Measurements from ENCODE around the gene GPR119.

DNA sequence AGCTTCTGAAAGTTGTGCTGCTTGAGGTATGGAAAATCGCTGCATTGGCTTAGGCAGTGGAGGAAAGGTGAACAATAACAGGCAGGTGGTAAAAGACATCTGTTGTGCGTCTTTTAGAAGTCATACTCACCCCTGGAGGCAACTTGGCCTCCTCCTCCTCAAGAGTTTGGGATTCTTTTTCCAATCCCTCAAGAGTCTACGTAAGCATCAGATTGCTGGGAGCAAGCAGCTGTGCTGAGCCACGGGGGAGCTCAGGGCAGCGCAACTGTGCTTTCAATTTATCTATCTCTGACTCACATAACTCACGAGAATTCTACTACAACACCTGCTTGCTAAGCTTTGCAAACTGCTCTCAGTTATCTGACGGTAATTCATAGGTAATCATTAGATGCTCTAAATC, 9.9 kb upstream of the GPR119 start:
- TF ChIP-seq, protein P1, sequence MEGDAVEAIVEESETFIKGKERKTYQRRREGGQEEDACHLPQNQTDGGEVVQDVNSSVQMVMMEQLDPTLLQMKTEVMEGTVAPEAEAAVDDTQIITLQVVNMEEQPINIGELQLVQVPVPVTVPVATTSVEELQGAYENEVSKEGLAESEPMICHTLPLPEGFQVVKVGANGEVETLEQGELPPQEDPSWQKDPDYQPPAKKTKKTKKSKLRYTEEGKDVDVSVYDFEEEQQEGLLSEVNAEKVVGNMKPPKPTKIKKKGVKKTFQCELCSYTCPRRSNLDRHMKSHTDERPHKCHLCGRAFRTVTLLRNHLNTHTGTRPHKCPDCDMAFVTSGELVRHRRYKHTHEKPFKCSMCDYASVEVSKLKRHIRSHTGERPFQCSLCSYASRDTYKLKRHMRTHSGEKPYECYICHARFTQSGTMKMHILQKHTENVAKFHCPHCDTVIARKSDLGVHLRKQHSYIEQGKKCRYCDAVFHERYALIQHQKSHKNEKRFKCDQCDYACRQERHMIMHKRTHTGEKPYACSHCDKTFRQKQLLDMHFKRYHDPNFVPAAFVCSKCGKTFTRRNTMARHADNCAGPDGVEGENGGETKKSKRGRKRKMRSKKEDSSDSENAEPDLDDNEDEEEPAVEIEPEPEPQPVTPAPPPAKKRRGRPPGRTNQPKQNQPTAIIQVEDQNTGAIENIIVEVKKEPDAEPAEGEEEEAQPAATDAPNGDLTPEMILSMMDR (IDR thresholded peaks at IDR 0.05), result no peak
- no peak for TF ChIP-seq MAX (CRISPR knock-in tag; IDR thresholded peaks at IDR 0.05)
- no peak for TF ChIP-seq ZNF423 (CRISPR knock-in tag; IDR thresholded peaks at IDR 0.05)
- no peak for TF ChIP-seq RORB (CRISPR knock-in tag; IDR thresholded peaks at IDR 0.05)
- TF ChIP-seq ETV6 (CRISPR knock-in tag; IDR thresholded peaks at IDR 0.05), result no peak
- TF ChIP-seq, protein P2, sequence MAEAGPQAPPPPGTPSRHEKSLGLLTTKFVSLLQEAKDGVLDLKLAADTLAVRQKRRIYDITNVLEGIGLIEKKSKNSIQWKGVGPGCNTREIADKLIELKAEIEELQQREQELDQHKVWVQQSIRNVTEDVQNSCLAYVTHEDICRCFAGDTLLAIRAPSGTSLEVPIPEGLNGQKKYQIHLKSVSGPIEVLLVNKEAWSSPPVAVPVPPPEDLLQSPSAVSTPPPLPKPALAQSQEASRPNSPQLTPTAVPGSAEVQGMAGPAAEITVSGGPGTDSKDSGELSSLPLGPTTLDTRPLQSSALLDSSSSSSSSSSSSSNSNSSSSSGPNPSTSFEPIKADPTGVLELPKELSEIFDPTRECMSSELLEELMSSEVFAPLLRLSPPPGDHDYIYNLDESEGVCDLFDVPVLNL (CRISPR knock-in tag; IDR thresholded peaks at IDR 0.05; ENCODE audit: borderline replicate concordance, low read depth), result no peak
- no peak for TF ChIP-seq JUN (CRISPR knock-in tag; IDR thresholded peaks at IDR 0.05)
